ENCODE results near the gene IDE.

- TF ChIP-seq EZH2 (IDR thresholded peaks at IDR 0.05; ENCODE audit: low read depth) (no peak), CTCF (conservative IDR thresholded peaks at IDR 0.05) (peak; percentile 63)
Measured at GRCh38 chr10:92573798-92574547, at the start of gene IDE.
